Mesendoderm (in vitro differentiated cells): ENCODE results near the gene NPIPB12. TPM values are rescaled to one million over a fixed set of nuclear protein-coding genes. Genes with fewer than 3 reads are reported as not detected.
"Not testable (repeated sequence)": the region's sequence is repeated elsewhere in the genome, so short reads cannot be mapped to it uniquely, and the experiment has no call there.

Experiments used
- DNase-seq: peaks from one replicate; pipeline ENCODE4 v3.0.0; 2013
- H2AK5ac ChIP-seq: 2 replicates; pipeline ENCODE4 v1.6.1; 2013; ENCODE audit warnings: low read length, inconsistent platforms
- H2BK120ac ChIP-seq: 2 replicates; pipeline ENCODE4 v1.6.1; 2013; ENCODE audit warnings: low read depth, mild to moderate bottlenecking, low read length, moderate library complexity, mixed read lengths
- H2BK15ac ChIP-seq: replicated peaks from 2 replicates; pipeline ENCODE4 v1.6.1; 2013; ENCODE audit warnings: low read depth, mild to moderate bottlenecking, moderate library complexity
- H2BK5ac ChIP-seq: 2 replicates; pipeline ENCODE4 v1.6.1; 2013; ENCODE audit warnings: low read length, inconsistent platforms
- H3K18ac ChIP-seq: 2 replicates; pipeline ENCODE4 v1.6.1; 2013; ENCODE audit warnings: mild to moderate bottlenecking, low read length, mixed read lengths
- H3K23ac ChIP-seq: one replicate; pipeline ENCODE4 v1.6.1; 2013; ENCODE audit warnings: low read length
- H3K27ac ChIP-seq: 2 replicates; pipeline ENCODE4 v1.5.1; 2013; ENCODE audit warnings: low read depth, mild to moderate bottlenecking, inconsistent platforms, low read length, moderate library complexity
- H3K27me3 ChIP-seq: 2 replicates; pipeline ENCODE4 v1.6.1; 2013; ENCODE audit warnings: low read length, control low read depth, mild to moderate bottlenecking, inconsistent platforms; ENCODE audit not compliant: insufficient read depth, poor library complexity
- H3K36me3 ChIP-seq: 2 replicates; pipeline ENCODE4 v1.6.1; 2013; ENCODE audit warnings: low read length, inconsistent platforms; ENCODE audit not compliant: control insufficient read depth, insufficient read depth
- H3K4ac ChIP-seq: one replicate; pipeline ENCODE4 v1.6.1; 2013; ENCODE audit warnings: low read depth, mild to moderate bottlenecking, low read length, moderate library complexity
- H3K4me1 ChIP-seq: 2 replicates; pipeline ENCODE4 v1.6.1; 2013; ENCODE audit warnings: low read depth, low read length, inconsistent platforms; ENCODE audit not compliant: control insufficient read depth
- H3K4me2 ChIP-seq: 2 replicates; pipeline ENCODE4 v1.6.1; 2013; ENCODE audit warnings: low read length
- H3K4me3 ChIP-seq: 2 replicates; pipeline ENCODE4 v1.5.1; 2013; ENCODE audit warnings: mild to moderate bottlenecking, low read length
- H3K56ac ChIP-seq: one replicate; pipeline ENCODE4 v1.6.1; 2013; ENCODE audit warnings: low read length
- H3K79me1 ChIP-seq: 2 replicates; pipeline ENCODE4 v1.6.1; 2013; ENCODE audit warnings: low read length, inconsistent platforms
- H3K79me2 ChIP-seq: 2 replicates; pipeline ENCODE4 v1.6.1; 2013; ENCODE audit warnings: mild to moderate bottlenecking, low read length; ENCODE audit not compliant: control insufficient read depth, insufficient read depth
- H3K9ac ChIP-seq: 2 replicates; pipeline ENCODE4 v1.6.1; 2013; ENCODE audit warnings: low read length, inconsistent platforms
- H4K5ac ChIP-seq: one replicate; pipeline ENCODE4 v1.6.1; 2013; ENCODE audit warnings: low read length
- H4K8ac ChIP-seq: one replicate; pipeline ENCODE4 v1.6.1; 2013; ENCODE audit warnings: low read depth, mild to moderate bottlenecking, control low read depth, low read length, moderate library complexity
- WGBS: extraction: QIAGEN DNeasy Blood & Tissue Kit; methylation state at CpG from one replicate; pipeline ENCODE4 v1.1.7; 2013; ENCODE audit warnings: low lambda C conversion rate, missing lambda C conversion rate; ENCODE audit not compliant: insufficient coverage; ENCODE audit errors: extremely low coverage; 5-methylcytosine and 5-hydroxymethylcytosine counted together
- polyA plus RNA-seq, 2 experiments: library from polyadenylated mRNA; stranded (reverse); fragments of 200-250 nt; gene quantifications; one replicate each; pipeline ENCODE4 v1.2.3, GENCODE V29; 2013

The NPIPB12 gene
- polyA plus RNA-seq (2013, experiment 1 of 2): 29.8 TPM
- 29.2 TPM for polyA plus RNA-seq (2013, experiment 2 of 2)

DNA sequence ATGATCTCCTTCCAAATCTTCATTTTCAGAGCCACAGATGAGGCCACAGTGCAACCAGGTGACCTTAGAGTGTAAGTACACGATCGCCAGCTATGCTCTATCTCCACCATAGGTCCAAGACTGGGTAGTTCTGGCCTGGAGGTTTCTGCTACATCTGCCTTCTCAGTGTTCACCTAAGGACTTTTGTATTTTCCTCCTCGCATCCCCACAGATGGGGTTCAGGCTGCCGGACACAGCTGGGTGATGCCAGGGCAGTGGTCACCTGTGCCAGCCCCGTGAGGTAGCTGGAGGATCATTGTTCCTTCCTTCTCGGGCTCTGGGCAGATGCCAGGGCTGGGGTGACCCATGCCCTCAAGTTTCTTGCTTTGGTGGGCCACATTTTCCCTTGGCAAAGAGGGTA lies at the start of gene NPIPB12:
Gene NPIPB12, minus strand, starts transcription at position 101 of the 400 bp plus-strand sequence.
- not testable (repeated sequence) for H3K23ac ChIP-seq, H2BK120ac ChIP-seq, H3K79me2 ChIP-seq, H3K27me3 ChIP-seq, H3K4me3 ChIP-seq, H3K56ac ChIP-seq, H3K27ac ChIP-seq, H3K79me1 ChIP-seq, DNase-seq, H4K5ac ChIP-seq, H4K8ac ChIP-seq, H2AK5ac ChIP-seq, H3K4me1 ChIP-seq, H3K4me2 ChIP-seq, H3K36me3 ChIP-seq, H2BK15ac ChIP-seq, H3K9ac ChIP-seq, H3K4ac ChIP-seq, H2BK5ac ChIP-seq, H3K18ac ChIP-seq
- no CpG with 5 or more reads among the region's 6 CpGs for WGBS

DNA sequence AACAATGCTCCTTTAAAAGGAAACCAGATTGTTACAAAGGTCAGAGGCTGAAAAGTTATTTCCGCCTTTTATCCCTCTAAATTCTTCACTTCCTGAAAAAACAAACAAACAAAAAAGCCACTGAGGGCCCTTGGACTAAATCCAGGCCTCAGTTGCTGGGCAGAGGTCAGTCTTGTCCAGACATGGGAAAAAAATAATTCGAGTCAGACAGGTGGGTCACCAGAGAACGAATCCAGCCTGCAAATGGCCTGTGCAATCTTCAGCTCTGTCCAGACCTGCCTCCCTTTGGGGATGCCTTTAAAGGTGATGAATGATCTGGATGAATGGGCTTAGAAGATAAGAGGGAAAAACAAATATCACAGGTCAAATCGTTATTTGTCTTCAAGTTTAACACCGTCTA lies 15.3 kb upstream of the NPIPB12 start:
- not testable (repeated sequence) for H3K18ac ChIP-seq, DNase-seq

GRCh38 chr16:29482276-29482675 lies 23.9 kb downstream of the NPIPB12 start:
- H3K9ac ChIP-seq, H2BK15ac ChIP-seq, H3K4me1 ChIP-seq, H3K79me2 ChIP-seq, H3K4ac ChIP-seq, H3K27ac ChIP-seq, H3K23ac ChIP-seq, H3K36me3 ChIP-seq, H2BK5ac ChIP-seq, H3K79me1 ChIP-seq, DNase-seq, H4K8ac ChIP-seq, H3K18ac ChIP-seq, H3K27me3 ChIP-seq, H2AK5ac ChIP-seq, H3K4me3 ChIP-seq, H4K5ac ChIP-seq, H3K56ac ChIP-seq, H2BK120ac ChIP-seq, H3K4me2 ChIP-seq: not testable (repeated sequence)
- WGBS: no CpG with 5 or more reads among the region's 12 CpGs

More for the DNA sequence above, 15.3 kb upstream of the NPIPB12 start:
- not testable (repeated sequence) for H4K8ac ChIP-seq, H3K4me1 ChIP-seq, H3K4ac ChIP-seq, H2BK5ac ChIP-seq, H4K5ac ChIP-seq, H3K23ac ChIP-seq, H3K79me2 ChIP-seq, H3K4me3 ChIP-seq, H3K4me2 ChIP-seq, H3K27me3 ChIP-seq, H3K79me1 ChIP-seq, H2BK120ac ChIP-seq, H3K56ac ChIP-seq, H3K36me3 ChIP-seq, H2BK15ac ChIP-seq, H3K27ac ChIP-seq, H2AK5ac ChIP-seq, H3K9ac ChIP-seq
- WGBS: no CpG with 5 or more reads among the region's 5 CpGs

DNA sequence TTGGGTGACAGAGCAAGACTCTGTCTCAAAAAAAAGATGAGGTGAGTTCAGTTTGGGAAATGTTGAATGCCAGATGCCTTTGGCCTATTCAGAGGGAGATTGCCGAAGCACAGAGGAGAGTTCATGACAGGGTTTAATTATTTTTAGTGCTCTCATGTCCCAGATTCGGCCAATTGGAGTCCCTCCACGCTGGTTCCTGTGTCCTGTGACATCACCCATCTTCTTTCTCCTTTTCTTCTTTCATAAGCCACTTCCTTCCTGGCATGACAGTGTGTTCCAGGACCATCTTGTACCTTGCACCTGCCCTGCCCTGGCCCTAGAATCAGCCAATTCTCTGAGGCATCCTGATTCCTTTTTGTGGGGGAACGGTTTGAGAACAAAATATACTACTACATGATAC lies 34.1 kb downstream of the NPIPB12 start:
- not testable (repeated sequence) for H4K8ac ChIP-seq, DNase-seq, H3K4ac ChIP-seq, H3K56ac ChIP-seq, H3K36me3 ChIP-seq, H2AK5ac ChIP-seq, H3K18ac ChIP-seq, H3K27me3 ChIP-seq, H3K27ac ChIP-seq, H3K4me2 ChIP-seq, H3K9ac ChIP-seq, H2BK5ac ChIP-seq, H3K79me2 ChIP-seq, H3K23ac ChIP-seq, H3K4me3 ChIP-seq, H3K4me1 ChIP-seq, H2BK120ac ChIP-seq, H4K5ac ChIP-seq, H2BK15ac ChIP-seq, H3K79me1 ChIP-seq
- WGBS: no CpG with 5 or more reads among the region's 4 CpGs

- H3K79me1 ChIP-seq, H3K56ac ChIP-seq, H2BK5ac ChIP-seq, H3K4me3 ChIP-seq, H3K4ac ChIP-seq, H3K18ac ChIP-seq, H4K5ac ChIP-seq, H3K23ac ChIP-seq, H4K8ac ChIP-seq, H3K9ac ChIP-seq, H2AK5ac ChIP-seq, H3K4me2 ChIP-seq, H3K79me2 ChIP-seq, H3K27ac ChIP-seq, H2BK15ac ChIP-seq, DNase-seq, H3K4me1 ChIP-seq, H3K27me3 ChIP-seq, H3K36me3 ChIP-seq, H2BK120ac ChIP-seq: not testable (repeated sequence)
- no CpG with 5 or more reads among the region's 6 CpGs for WGBS
Observed at GRCh38 chr16:29469660-29470059, 36.5 kb downstream of the NPIPB12 start.

GRCh38 chr16:29467654-29468366 lies 38.4 kb downstream of the NPIPB12 start:
- H4K5ac ChIP-seq, H3K4me1 ChIP-seq, H3K56ac ChIP-seq, H2BK5ac ChIP-seq, H3K36me3 ChIP-seq, H3K79me2 ChIP-seq, H3K79me1 ChIP-seq, H2BK15ac ChIP-seq, H3K4me2 ChIP-seq, H3K27me3 ChIP-seq, H4K8ac ChIP-seq, H3K4ac ChIP-seq, H3K18ac ChIP-seq, H3K23ac ChIP-seq, H2BK120ac ChIP-seq, H3K27ac ChIP-seq, H3K4me3 ChIP-seq, H2AK5ac ChIP-seq, H3K9ac ChIP-seq, DNase-seq: not testable (repeated sequence)
- WGBS: no CpG with 5 or more reads among the region's 10 CpGs
